Aorta (tissue), 5 donors: ENCODE measurements around the gene POU2F2. TPM values are rescaled to one million over a fixed set of nuclear protein-coding genes. Genes with fewer than 3 reads are reported as not detected.

ENCODE experiments used
- ATAC-seq: fragments of 200-7000 bp; cut with Tn5 transposase; one replicate; pipeline ENCODE4 v1.9.1; 2022; ENCODE audit warnings: moderate library complexity; ENCODE audit not compliant: low FRiP score
- DNase-seq, 2 donors: peaks; one replicate each; pipeline ENCODE4 v3.0.0-alpha.2; 2020
- H3K27ac ChIP-seq, 2 donors: one replicate each; pipeline ENCODE4 v1.5.1; 2013; ENCODE audit warnings: low read length in 2 of 2, mild to moderate bottlenecking in 2 of 2, moderate library complexity in 2 of 2, control low read depth in 1 of 2, inconsistent platforms in 1 of 2, low read depth in 1 of 2
- H3K27me3 ChIP-seq, 2 donors: one replicate each; pipeline ENCODE4 v1.6.1; 2013; ENCODE audit warnings: control low read depth in 1 of 2, low read length in 1 of 2, mild to moderate bottlenecking in 1 of 2, moderate library complexity in 1 of 2; ENCODE audit not compliant: insufficient read depth in 2 of 2, control insufficient read depth in 1 of 2
- H3K36me3 ChIP-seq, 2 donors: one replicate each; pipeline ENCODE4 v1.6.1; 2013; ENCODE audit warnings: control low read depth in 1 of 2, low read length in 1 of 2, mild to moderate bottlenecking in 1 of 2; ENCODE audit not compliant: insufficient read depth in 2 of 2, control insufficient read depth in 1 of 2
- H3K4me1 ChIP-seq, 2 donors: one replicate each; pipeline ENCODE4 v1.6.1; 2013; ENCODE audit warnings: low read length in 2 of 2, control low read depth in 1 of 2, mild to moderate bottlenecking in 1 of 2, moderate library complexity in 1 of 2; ENCODE audit not compliant: insufficient read depth in 2 of 2, control insufficient read depth in 1 of 2
- H3K4me3 ChIP-seq, 2 donors: one replicate each; pipeline ENCODE4 v1.5.1; 2013; ENCODE audit warnings: low read length in 2 of 2, control low read depth in 1 of 2, mild to moderate bottlenecking in 1 of 2
- H3K9me3 ChIP-seq: one replicate; pipeline ENCODE4 v1.6.1; 2013; ENCODE audit warnings: mild to moderate bottlenecking, low read length; ENCODE audit not compliant: control insufficient read depth
- WGBS, 2 donors: extraction: QIAGEN DNeasy Blood & Tissue Kit; methylation state at CpG; one replicate each; pipeline ENCODE4 v1.1.7; 2013; 5-methylcytosine and 5-hydroxymethylcytosine counted together
- intact Hi-C, 2 donors: fragments of 100-400 bp; cut with DNase I; formaldehyde crosslinking; loops; one replicate each; pipeline versions ENCODE4 v1.14.2 to v1.15.0; 2022
- long read RNA-seq, 2 donors: library from polyadenylated mRNA; unstranded; transcript quantifications; one replicate each; pipeline ENCODE4 v2.0.0, GENCODE V29; 2020 to 2021
- polyA plus RNA-seq, 2 donors: library from polyadenylated mRNA; stranded (reverse); fragments of 200-250 nt; gene quantifications; one replicate each; pipeline ENCODE4 v1.2.3, GENCODE V29; 2013
- total RNA-seq, 2 donors: library from RNA; stranded (reverse); fragmentation: NEBNext Ultra II Directional; extraction: Animal tissue kit (Norgen Biotek cat#: 25700); gene quantifications; one replicate each; pipeline ENCODE4 v1.2.1, GENCODE V29; 2021
- donor health status: healthy with polysubstance abuse.
- donor health status: Bipolar disorder and iron deficiency.
- donor health status: DM: no; HTN: no; CAD: no.
- donor health status: DM: no; HTN: no; CAD: no.
- donor health status: DM: yes; HTN: yes; CAD: no.

The POU2F2 gene
- total RNA-seq (1 to 10 TPM; 2.7 to 9.0 TPM), polyA plus RNA-seq (1 to 10 TPM; 2.3 to 5.9 TPM)
- long read RNA-seq, donor 1, transcript POU2F2-204 (14 exons, 3,218 nt): major isoform, 5 of 9 reads
- long read RNA-seq, donor 1, partial matches to known transcripts: 3 of 9 reads
- long read RNA-seq, donor 1, other reads (novel, unspliced or antisense): 1 of 9 reads
- long read RNA-seq, donor 2, partial matches to known transcripts: 2 of 7 reads
- long read RNA-seq, donor 2, other reads (novel, unspliced or antisense): 4 of 7 reads

- DNase-seq: peak; percentile 81 to 85
Measured at GRCh38 chr19:42132030-42132628, at the start of gene POU2F2. Gene POU2F2 (minus strand): TSS chr19:42132446. CDS start chr19:42132411, 35 bp downstream.

DNA sequence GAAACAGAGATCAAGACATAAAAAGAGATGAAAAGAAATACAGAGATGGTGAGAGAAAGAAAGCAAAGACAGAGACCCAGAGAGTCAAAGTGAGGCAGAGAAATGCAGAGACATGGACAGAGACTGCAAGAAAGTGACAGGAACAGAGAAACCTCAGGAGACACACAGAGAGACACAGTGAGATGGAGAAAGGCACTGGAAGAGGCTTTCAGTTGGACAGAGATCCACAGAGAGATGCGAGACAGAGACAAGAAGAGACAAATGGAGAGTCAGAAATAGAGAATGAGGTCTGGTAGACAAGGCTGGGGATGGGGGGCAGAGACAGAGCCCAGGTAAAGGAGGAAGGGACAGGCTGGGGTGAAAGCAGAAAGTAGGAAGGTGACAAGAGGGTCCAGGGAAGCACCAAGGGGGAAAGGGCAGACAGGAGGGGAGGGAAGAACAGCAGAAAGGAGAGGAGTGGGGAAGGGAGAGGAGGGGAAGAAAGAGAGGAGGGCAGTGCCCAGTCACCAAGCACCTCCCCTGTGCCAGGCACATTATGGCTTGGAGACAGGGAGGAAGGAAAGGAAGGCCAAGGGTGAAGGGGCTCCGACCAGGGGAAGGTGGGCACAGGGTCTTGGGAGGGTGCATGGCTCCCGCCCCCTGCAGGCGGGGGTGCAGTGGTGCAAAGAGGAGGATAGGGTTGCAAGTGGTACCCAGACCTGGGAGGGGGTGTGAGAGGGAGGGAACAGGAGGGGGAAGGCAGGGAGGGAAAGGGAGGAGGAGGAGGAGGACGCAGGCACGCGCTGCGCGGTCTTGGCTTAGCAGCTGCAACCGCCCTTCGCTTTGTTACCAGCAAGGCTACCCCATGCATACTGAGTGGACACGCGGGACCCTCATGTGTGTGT is 46.8 kb upstream of the POU2F2 start:
- ATAC-seq: no peak

More at GRCh38 chr19:42132030-42132628, at the start of gene POU2F2:
- H3K27me3 ChIP-seq: no peaks in the 10 kb centered on the region
- no peak within 1 kb of the TSS for H3K27ac ChIP-seq
- 4 to 7% methylated on average over 16 of the region's 16 CpGs for WGBS, 2 donors
- intact Hi-C loops: loop anchor here (2.0 to 10.0 kb wide), 4 partner anchors 50 to 293 kb away; partner anchors contain the start of genes MEGF8 (in 2 of the 2) and LIPE (in 1 of the 2)
- ATAC-seq: no peak
- no peak within 1 kb of the TSS for H3K4me3 ChIP-seq
- H3K36me3 ChIP-seq: no peaks in the 10 kb centered on the region
- H3K9me3 ChIP-seq: no peaks in the 10 kb centered on the region
- H3K4me1 ChIP-seq: no peaks in the 10 kb centered on the region

GRCh38 chr19:42177686-42178019 is 45.4 kb upstream of the POU2F2 start:
- Histone ChIP-seq H3K9me3 (no peaks in the 10 kb centered on the region), H3K27ac (no peak overlapping the region), H3K27me3 (no peaks in the 10 kb centered on the region), H3K36me3 (no peaks in the 10 kb centered on the region), H3K4me1 (no peaks in the 10 kb centered on the region), H3K4me3 (no peak overlapping the region)
- intact Hi-C loops: no loop called here
- DNase-seq (peak in 1 of 2 donors; percentile 53), ATAC-seq (no peak)
- 16 to 31% methylated on average over 3 of the region's 3 CpGs for WGBS, 2 donors

More for the DNA sequence above, 46.8 kb upstream of the POU2F2 start:
- no peak overlapping the region for H3K27ac ChIP-seq
- no peak overlapping the region for H3K4me3 ChIP-seq
- H3K36me3 ChIP-seq: no peaks in the 10 kb centered on the region
- intact Hi-C loops: no loop called here
- 7 to 11% methylated on average over 13 of the region's 13 CpGs for WGBS, 2 donors
- H3K27me3 ChIP-seq: no peaks in the 10 kb centered on the region
- DNase-seq: no peak
- H3K4me1 ChIP-seq: no peaks in the 10 kb centered on the region
- no peaks in the 10 kb centered on the region for H3K9me3 ChIP-seq

GRCh38 chr19:42176990-42177685 is 44.9 kb upstream of the POU2F2 start:
- peak; percentile 85 to 92 for DNase-seq
- Histone ChIP-seq H3K4me1 (no peaks in the 10 kb centered on the region), H3K36me3 (no peaks in the 10 kb centered on the region), H3K27me3 (no peaks in the 10 kb centered on the region), H3K27ac (no peak overlapping the region), H3K4me3 (peak overlapping the region; percentile 40 to 52), H3K9me3 (no peaks in the 10 kb centered on the region)
- 1% methylated on average over 35 to 66 of the region's 66 CpGs for WGBS, 2 donors
- intact Hi-C loops: no loop called here
- peak; percentile 82 for ATAC-seq

DNA sequence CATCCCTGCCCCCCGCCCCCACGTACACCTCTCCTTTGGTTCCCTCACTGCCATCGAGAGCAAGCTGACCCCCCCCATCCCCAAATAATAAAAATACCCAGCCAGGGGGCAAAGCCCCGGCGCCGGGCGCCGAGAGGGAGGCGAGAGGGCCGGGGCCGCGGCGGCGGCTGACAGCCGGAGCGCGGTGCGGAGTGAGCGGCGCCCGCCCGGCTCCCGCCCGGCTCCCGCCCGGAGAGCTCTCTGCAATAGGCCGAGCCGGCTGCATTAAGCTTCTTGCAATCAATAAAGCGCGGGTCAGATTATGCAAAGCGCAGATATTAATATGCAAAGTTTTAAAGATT is 44.4 kb upstream of the POU2F2 start:
- DNase-seq: no peak
- H3K4me1 ChIP-seq: no peaks in the 10 kb centered on the region
- no peak for ATAC-seq
- intact Hi-C loops: no loop called here
- no peaks in the 10 kb centered on the region for H3K27me3 ChIP-seq
- no peak overlapping the region for H3K27ac ChIP-seq
- no peaks in the 10 kb centered on the region for H3K36me3 ChIP-seq
- peak overlapping the region; percentile 40 to 52 for H3K4me3 ChIP-seq
- H3K9me3 ChIP-seq: no peaks in the 10 kb centered on the region
- 1% methylated on average over 31 of the region's 31 CpGs for WGBS, 2 donors

DNA sequence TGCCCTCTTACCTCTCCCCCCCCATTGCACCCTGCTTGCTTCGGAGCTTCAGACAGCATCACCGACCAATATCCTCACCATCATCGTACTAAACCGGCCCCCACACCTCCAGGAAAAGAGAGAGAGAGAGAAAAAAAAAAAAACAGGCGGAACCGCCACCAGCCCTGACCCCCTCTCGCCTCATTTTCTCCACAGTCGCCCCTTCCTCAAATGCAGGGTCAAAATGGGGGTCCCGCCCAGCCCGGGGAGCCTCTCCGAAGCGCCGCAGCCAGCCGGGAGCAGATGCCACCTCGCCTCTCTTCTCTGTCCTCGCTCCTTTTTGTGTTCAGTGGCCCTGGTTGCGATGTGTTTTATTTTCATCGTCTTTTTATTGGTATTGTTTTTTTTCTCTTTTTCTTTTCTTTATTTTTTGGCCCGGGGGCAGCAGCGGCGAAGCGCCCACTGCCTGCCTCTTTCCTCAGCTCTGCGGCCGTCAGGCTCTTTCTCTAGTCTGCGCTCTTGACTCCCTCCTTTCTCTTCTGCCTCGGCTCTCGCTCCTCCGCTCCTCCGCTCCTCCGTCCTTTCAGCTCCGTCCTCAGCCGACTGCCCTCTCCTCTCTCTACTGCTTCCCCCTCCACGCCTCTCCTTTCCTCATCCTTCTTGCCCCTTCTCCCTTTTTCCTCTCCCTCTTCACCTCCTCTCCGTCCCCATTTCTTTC is 43.9 kb upstream of the POU2F2 start:
- 1% methylated on average over 34 of the region's 34 CpGs for WGBS, 2 donors
- Histone ChIP-seq H3K9me3 (no peaks in the 10 kb centered on the region), H3K27ac (no peak overlapping the region), H3K27me3 (no peaks in the 10 kb centered on the region), H3K4me3 (peak overlapping the region; percentile 40 to 52), H3K36me3 (no peaks in the 10 kb centered on the region), H3K4me1 (no peaks in the 10 kb centered on the region)
- DNase-seq (peak in 1 of 2 donors; percentile 73), ATAC-seq (no peak)
- intact Hi-C loops: no loop called here

GRCh38 chr19:42174958-42175734 is 42.9 kb upstream of the POU2F2 start:
- H3K27ac ChIP-seq: no peak overlapping the region
- no peak overlapping the region for H3K4me3 ChIP-seq
- DNase-seq: peak in 1 of 2 donors; percentile 32
- WGBS, 2 donors: 47 to 55% methylated on average over 6 of the region's 6 CpGs
- no peaks in the 10 kb centered on the region for H3K27me3 ChIP-seq
- H3K36me3 ChIP-seq: no peaks in the 10 kb centered on the region
- ATAC-seq: no peak
- no peaks in the 10 kb centered on the region for H3K4me1 ChIP-seq
- no peaks in the 10 kb centered on the region for H3K9me3 ChIP-seq
- intact Hi-C loops: no loop called here
